ENCODE results near the gene RNF13. TPM values are rescaled to one million over a fixed set of nuclear protein-coding genes. Genes with fewer than 3 reads are reported as not detected.

RNF13 gene
- total RNA-seq, 2 experiments from 2014 or later, result 39.1 to 44.1 TPM

- no peaks in the 10 kb centered on the region for H3K27me3 Mint-ChIP-seq
- no peak for ATAC-seq (ENCODE audit: poor library complexity)
- CTCF ChIA-PET, result no interaction called here
- POLR2A ChIA-PET, result no interaction called here
- TF ChIP-seq CTCF (IDR thresholded peaks at IDR 0.05), result no peak
- H3K27ac Mint-ChIP-seq, result no peak overlapping the region
- Histone ChIP-seq H3K27ac (ENCODE audit: low read depth in 1 of 2, low read length in 2 of 2) (no peak overlapping the region), H3K9me3 (ENCODE audit: control insufficient read depth in 1 of 2, insufficient read depth in 1 of 2, low read length in 2 of 2) (no peaks in the 10 kb centered on the region), H3K27me3 (ENCODE audit: control insufficient read depth in 1 of 2, insufficient read depth in 2 of 2, low read length in 2 of 2) (no peaks in the 10 kb centered on the region), H3K4me3 (ENCODE audit: low read length) (no peak overlapping the region), H3K36me3 (ENCODE audit: insufficient read depth, low read length) (peaks cover 20% of the 10 kb centered on the region), H3K4me1 (ENCODE audit: insufficient read depth, low read length) (no peaks in the 10 kb centered on the region)
- H3K9me3 Mint-ChIP-seq, result no peaks in the 10 kb centered on the region
- no peak for DNase-seq
- H3K4me1 Mint-ChIP-seq (ENCODE audit: low read depth), result peaks cover 5% of the 10 kb centered on the region
- H3K4me3 Mint-ChIP-seq, result no peak overlapping the region
- peaks cover 61% of the 10 kb centered on the region for H3K36me3 Mint-ChIP-seq (ENCODE audit: low read depth)
- intact Hi-C loops (cut with DNase I, micrococcal nuclease), result no loop called here
Observed at GRCh38 chr3:149898771-149899170, 85.8 kb downstream of the RNF13 start.

- intact Hi-C loops (cut with DNase I, micrococcal nuclease), result no loop called here
- TF ChIP-seq CTCF (IDR thresholded peaks at IDR 0.05), result no peak
- ChIA-PET POLR2A (no interaction called here), CTCF (no interaction called here)
- no peaks in the 10 kb centered on the region for H3K9me3 Mint-ChIP-seq
- H3K9me3 ChIP-seq (ENCODE audit: control insufficient read depth in 1 of 2, insufficient read depth in 1 of 2, low read length in 2 of 2), result no peaks in the 10 kb centered on the region
- H3K27me3 Mint-ChIP-seq, result no peaks in the 10 kb centered on the region
- no peak overlapping the region for H3K4me3 Mint-ChIP-seq
- H3K4me1 Mint-ChIP-seq (ENCODE audit: low read depth), result peaks cover 5% of the 10 kb centered on the region
- H3K36me3 Mint-ChIP-seq (ENCODE audit: low read depth), result peaks cover 65% of the 10 kb centered on the region
- no peak overlapping the region for H3K27ac ChIP-seq (ENCODE audit: low read depth in 1 of 2, low read length in 2 of 2)
- no peak overlapping the region for H3K4me3 ChIP-seq (ENCODE audit: low read length)
- no peak for DNase-seq
- no peak overlapping the region for H3K27ac Mint-ChIP-seq
- ATAC-seq (ENCODE audit: poor library complexity), result no peak
- H3K4me1 ChIP-seq (ENCODE audit: insufficient read depth, low read length), result no peaks in the 10 kb centered on the region
- H3K27me3 ChIP-seq (ENCODE audit: control insufficient read depth in 1 of 2, insufficient read depth in 2 of 2, low read length in 2 of 2), result no peaks in the 10 kb centered on the region
- peaks cover 20% of the 10 kb centered on the region for H3K36me3 ChIP-seq (ENCODE audit: insufficient read depth, low read length)
Observed at GRCh38 chr3:149900322-149900721, 87.3 kb downstream of the RNF13 start.

- ATAC-seq (ENCODE audit: poor library complexity) (no peak), DNase-seq (no peak)
- ChIA-PET CTCF (no interaction called here), POLR2A (no interaction called here)
- H3K36me3 ChIP-seq (ENCODE audit: insufficient read depth, low read length), result peaks cover 12% of the 10 kb centered on the region
- Mint-ChIP-seq H3K36me3 (ENCODE audit: low read depth) (peaks cover 59% of the 10 kb centered on the region), H3K27ac (no peak overlapping the region), H3K9me3 (no peaks in the 10 kb centered on the region), H3K4me3 (no peak overlapping the region), H3K4me1 (ENCODE audit: low read depth) (peaks cover 5% of the 10 kb centered on the region), H3K27me3 (no peaks in the 10 kb centered on the region)
- intact Hi-C loops (cut with DNase I, micrococcal nuclease), result no loop called here
- TF ChIP-seq CTCF (IDR thresholded peaks at IDR 0.05), result no peak
- no peak overlapping the region for H3K27ac ChIP-seq (ENCODE audit: low read depth in 1 of 2, low read length in 2 of 2)
- H3K4me1 ChIP-seq (ENCODE audit: insufficient read depth, low read length), result no peaks in the 10 kb centered on the region
- no peaks in the 10 kb centered on the region for H3K27me3 ChIP-seq (ENCODE audit: control insufficient read depth in 1 of 2, insufficient read depth in 2 of 2, low read length in 2 of 2)
- no peak overlapping the region for H3K4me3 ChIP-seq (ENCODE audit: low read length)
- no peaks in the 10 kb centered on the region for H3K9me3 ChIP-seq (ENCODE audit: control insufficient read depth in 1 of 2, insufficient read depth in 1 of 2, low read length in 2 of 2)
Observed at GRCh38 chr3:149901770-149902169, 88.8 kb downstream of the RNF13 start.

All from CD4-positive, alpha-beta T cell (primary cell).